Peyer's patch (tissue), 4 donors: ENCODE results near the gene SMC3. TPM values are rescaled to one million over a fixed set of nuclear protein-coding genes. Genes with fewer than 3 reads are reported as not detected.

ENCODE experiments used
- DNase-seq, 3 donors: peaks; one replicate each; pipeline ENCODE4 v3.0.0-alpha.2; 2017 to 2019
- H3K27ac ChIP-seq, 4 donors: fragments of 200-600 bp; sonication (generic); one replicate each; pipeline ENCODE4 v1.5.1; 2016 to 2019
- H3K27me3 ChIP-seq, 2 donors: fragments of 200-600 bp; sonication (generic); one replicate each; pipeline ENCODE4 v1.5.1; 2019
- H3K36me3 ChIP-seq, 3 donors: fragments of 200-600 bp; sonication (generic); one replicate each; pipeline ENCODE4 v1.5.1; 2016 to 2019
- H3K4me1 ChIP-seq, 4 donors: fragments of 200-600 bp; sonication (generic); one replicate each; pipeline ENCODE4 v1.5.1; 2016 to 2019
- H3K4me3 ChIP-seq, 4 donors: fragments of 200-600 bp; sonication (generic); 1 replicate in 3 of 4; 2 replicates in 1 of 4; pipeline ENCODE4 v1.5.1; 2016 to 2019; ENCODE audit warnings: mild to moderate bottlenecking in 1 of 4
- H3K9me3 ChIP-seq, 4 donors: fragments of 200-600 bp; sonication (generic); one replicate each; pipeline ENCODE4 v1.5.1; 2016 to 2019; ENCODE audit warnings: mild to moderate bottlenecking in 1 of 4
- CTCF ChIP-seq, 6 experiments: fragments of 450-650 bp in 4 of 6; fragments of 200-600 bp in 2 of 6; sonication (generic) in 1 of 6; IDR thresholded peaks; one replicate each; pipeline ENCODE4 v1.5.1; 2017 to 2019; ENCODE audit warnings: antibody characterized with exemption in 6 of 6, mild to moderate bottlenecking in 3 of 6, moderate library complexity in 1 of 6
- POLR2A ChIP-seq, 2 donors: fragments of 450-650 bp; IDR thresholded peaks; one replicate each; pipeline ENCODE4 v1.5.1; 2017; ENCODE audit warnings: antibody characterized with exemption in 2 of 2, mild to moderate bottlenecking in 2 of 2, moderate library complexity in 2 of 2
- total RNA-seq, 4 donors: library from RNA; depleted of rRNA; stranded (reverse); fragments of >200 nt; gene quantifications; one replicate each; pipeline ENCODE4 v1.1.0, GENCODE V29; 2016

The SMC3 gene
- total RNA-seq, 4 donors from 2014 or later = 21.9 to 37.1 (median 33.0) TPM

GRCh38 chr10:110643653-110644597, 76.4 kb downstream of the SMC3 start, which contains the start of gene RBM20:
Gene RBM20, plus strand, starts transcription at chr10:110644336. Its CDS starts 119 bp downstream, at chr10:110644455.
- H3K9me3 ChIP-seq = no peaks in the 10 kb centered on the region
- DNase-seq = peak in 1 of 3 donors; percentile 50
- peaks cover 0 to 27% (median 12%) of the 10 kb centered on the region in 4 donors for H3K4me1 ChIP-seq
- H3K36me3 ChIP-seq = no peaks in the 10 kb centered on the region
- H3K4me3 ChIP-seq = peak within 1 kb of the TSS; percentile 17 to 66 (median 56)
- peak within 1 kb of the TSS in 2 of 4 donors; percentile 25 to 61 for H3K27ac ChIP-seq
- peaks cover 0 to 26% of the 10 kb centered on the region in 2 donors for H3K27me3 ChIP-seq
- no peak for TF ChIP-seq POLR2A (IDR thresholded peaks at IDR 0.05)

GRCh38 chr10:110644598-110645462, 77.3 kb downstream of the SMC3 start:
- Histone ChIP-seq H3K36me3 (no peaks in the 10 kb centered on the region), H3K27ac (peak overlapping the region in 1 of 4 donors; percentile 61), H3K4me1 (peaks cover 0 to 27% (median 12%) of the 10 kb centered on the region in 4 donors), H3K9me3 (no peaks in the 10 kb centered on the region), H3K27me3 (peaks cover 0 to 26% of the 10 kb centered on the region in 2 donors), H3K4me3 (peak overlapping the region in 3 of 4 donors; percentile 53 to 66 (median 58))
- DNase-seq = no peak
- TF ChIP-seq CTCF (IDR thresholded peaks at IDR 0.05) = no peak

GRCh38 chr10:110646417-110647135, 79.1 kb downstream of the SMC3 start:
- no peak overlapping the region for H3K27ac ChIP-seq
- H3K9me3 ChIP-seq = no peaks in the 10 kb centered on the region
- no peaks in the 10 kb centered on the region for H3K36me3 ChIP-seq
- no peak overlapping the region for H3K4me3 ChIP-seq
- peaks cover 0 to 24% (median 12%) of the 10 kb centered on the region in 4 donors for H3K4me1 ChIP-seq
- TF ChIP-seq CTCF (IDR thresholded peaks at IDR 0.05) (no peak), POLR2A (IDR thresholded peaks at IDR 0.05) (no peak)
- no peak for DNase-seq
- H3K27me3 ChIP-seq = peaks cover 0 to 26% of the 10 kb centered on the region in 2 donors

- Histone ChIP-seq H3K9me3 (no peaks in the 10 kb centered on the region), H3K27ac (no peak overlapping the region), H3K36me3 (no peaks in the 10 kb centered on the region), H3K4me3 (no peak overlapping the region), H3K4me1 (peaks cover 0 to 24% (median 12%) of the 10 kb centered on the region in 4 donors), H3K27me3 (peaks cover 0 to 26% of the 10 kb centered on the region in 2 donors)
- TF ChIP-seq POLR2A (IDR thresholded peaks at IDR 0.05) = no peak
- no peak for TF ChIP-seq CTCF (IDR thresholded peaks at IDR 0.05)
- no peak for DNase-seq
These were observed 79.6 kb downstream of the SMC3 start for GRCh38 chr10:110647136-110647430.

- Histone ChIP-seq H3K27ac (no peak overlapping the region), H3K4me3 (no peak overlapping the region), H3K36me3 (no peaks in the 10 kb centered on the region), H3K4me1 (peaks cover 0 to 14% (median 7%) of the 10 kb centered on the region in 4 donors), H3K27me3 (peaks cover 0 to 18% of the 10 kb centered on the region in 2 donors), H3K9me3 (no peaks in the 10 kb centered on the region)
- TF ChIP-seq POLR2A (IDR thresholded peaks at IDR 0.05) = no peak
- no peak for TF ChIP-seq CTCF (IDR thresholded peaks at IDR 0.05)
- DNase-seq = no peak
These were observed 81.3 kb downstream of the SMC3 start for GRCh38 chr10:110648692-110649346.
